Measurements from ENCODE around the gene CALML3.

DNA sequence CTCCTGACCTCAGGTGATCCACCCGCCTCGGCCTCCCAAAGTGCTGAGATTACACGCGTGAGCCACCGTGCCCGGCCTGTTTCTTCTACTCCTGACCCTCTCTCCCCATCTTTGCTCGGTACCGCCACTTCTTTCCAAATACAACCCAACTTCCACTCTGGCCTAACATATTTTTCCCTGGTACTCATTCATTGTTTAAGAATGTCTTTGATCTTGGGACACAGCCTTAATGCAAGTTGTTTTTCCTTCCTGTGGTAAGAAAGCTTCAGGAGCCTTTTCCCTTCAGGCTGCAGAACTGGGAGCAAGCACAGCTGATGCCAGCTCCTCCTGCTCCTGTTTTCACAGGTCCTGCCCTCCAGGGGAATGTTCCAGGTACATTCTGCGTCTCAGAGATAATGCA, 13.7 kb downstream of the CALML3 start:
- TF ChIP-seq POLR2AphosphoS5 (IDR thresholded peaks at IDR 0.05): no peak
- TF ChIP-seq POLR2A (IDR thresholded peaks at IDR 0.05): no peak

All from spleen (tissue), 3 donors.